HUES48 (cell line): ENCODE measurements around the gene DEPDC7.
"Not testable (repeated sequence)": the region's sequence is repeated elsewhere in the genome, so short reads cannot be mapped to it uniquely, and the experiment has no call there.

Experiments used
- H3K27ac ChIP-seq: one replicate; pipeline ENCODE4 v1.7.0; 2013; ENCODE audit warnings: low read depth, low read length, inconsistent platforms
- H3K27me3 ChIP-seq: 2 replicates; pipeline ENCODE4 v1.6.1; 2013; ENCODE audit warnings: mild to moderate bottlenecking, low read length; ENCODE audit not compliant: control insufficient read depth, insufficient read depth
- H3K36me3 ChIP-seq: 2 replicates; pipeline ENCODE4 v1.6.1; 2013; ENCODE audit warnings: low read length; ENCODE audit not compliant: control insufficient read depth, insufficient read depth
- H3K4me1 ChIP-seq: 2 replicates; pipeline ENCODE4 v1.6.1; 2013; ENCODE audit warnings: mild to moderate bottlenecking, low read length; ENCODE audit not compliant: control insufficient read depth, insufficient read depth
- H3K4me3 ChIP-seq: 2 replicates; pipeline ENCODE4 v1.5.1; 2013; ENCODE audit warnings: mild to moderate bottlenecking, low read depth, low read length
- H3K9ac ChIP-seq: 2 replicates; pipeline ENCODE4 v1.6.1; 2013; ENCODE audit warnings: mild to moderate bottlenecking, low read depth, low read length, moderate library complexity
- H3K9me3 ChIP-seq: 2 replicates; pipeline ENCODE4 v1.6.1; 2013; ENCODE audit warnings: low read length; ENCODE audit not compliant: control insufficient read depth, insufficient read depth

The DEPDC7 gene

GRCh38 chr11:33021937-33022336 lies 6.3 kb downstream of the DEPDC7 start:
- Histone ChIP-seq H3K4me1 (peaks cover 18% of the 10 kb centered on the region), H3K4me3 (no peak overlapping the region), H3K27me3 (peaks cover 6% of the 10 kb centered on the region; the same call in 1 of the 2 replicates), H3K27ac (no peak overlapping the region), H3K9ac (no peak overlapping the region), H3K9me3 (no peaks in the 10 kb centered on the region), H3K36me3 (no peaks in the 10 kb centered on the region)

- Histone ChIP-seq H3K9me3 (no peaks in the 10 kb centered on the region), H3K9ac (no peak overlapping the region), H3K27me3 (no peaks in the 10 kb centered on the region), H3K4me1 (peaks cover 7% of the 10 kb centered on the region; the same call in 1 of the 2 replicates), H3K27ac (no peak overlapping the region), H3K4me3 (no peak overlapping the region), H3K36me3 (no peaks in the 10 kb centered on the region)
Measured at GRCh38 chr11:33025339-33025722, 9.7 kb downstream of the DEPDC7 start.

GRCh38 chr11:33027233-33027632 lies 11.6 kb downstream of the DEPDC7 start:
- Histone ChIP-seq H3K36me3 (no peaks in the 10 kb centered on the region), H3K27me3 (no peaks in the 10 kb centered on the region), H3K4me1 (peaks cover 7% of the 10 kb centered on the region; the same call in 1 of the 2 replicates), H3K9ac (no peak overlapping the region), H3K27ac (no peak overlapping the region), H3K9me3 (no peaks in the 10 kb centered on the region), H3K4me3 (no peak overlapping the region)

GRCh38 chr11:33027846-33028536 lies 12.3 kb downstream of the DEPDC7 start:
- H3K4me3 ChIP-seq: no peak overlapping the region
- H3K4me1 ChIP-seq: peaks cover 7% of the 10 kb centered on the region; the same call in 1 of the 2 replicates
- H3K27me3 ChIP-seq: no peaks in the 10 kb centered on the region
- no peak overlapping the region for H3K27ac ChIP-seq
- no peaks in the 10 kb centered on the region for H3K9me3 ChIP-seq
- no peaks in the 10 kb centered on the region for H3K36me3 ChIP-seq
- no peak overlapping the region for H3K9ac ChIP-seq

GRCh38 chr11:33028537-33028914 lies 12.8 kb downstream of the DEPDC7 start:
- Histone ChIP-seq H3K4me1 (peaks cover 7% of the 10 kb centered on the region; the same call in 1 of the 2 replicates), H3K36me3 (no peaks in the 10 kb centered on the region), H3K27ac (no peak overlapping the region), H3K4me3 (no peak overlapping the region), H3K27me3 (no peaks in the 10 kb centered on the region), H3K9ac (no peak overlapping the region), H3K9me3 (no peaks in the 10 kb centered on the region)

GRCh38 chr11:33029218-33029617 lies 13.5 kb downstream of the DEPDC7 start:
- H3K4me1 ChIP-seq, H3K27me3 ChIP-seq, H3K4me3 ChIP-seq, H3K27ac ChIP-seq, H3K36me3 ChIP-seq, H3K9me3 ChIP-seq, H3K9ac ChIP-seq: not testable (repeated sequence)

GRCh38 chr11:33033493-33033892 lies 17.8 kb downstream of the DEPDC7 start:
- H3K9ac ChIP-seq: no peak overlapping the region
- H3K27me3 ChIP-seq: no peaks in the 10 kb centered on the region

GRCh38 chr11:33035011-33035410 lies 19.3 kb downstream of the DEPDC7 start:
- Histone ChIP-seq H3K36me3 (no peaks in the 10 kb centered on the region), H3K4me3 (no peak overlapping the region), H3K27ac (no peak overlapping the region), H3K9me3 (no peaks in the 10 kb centered on the region), H3K27me3 (no peaks in the 10 kb centered on the region), H3K4me1 (no peaks in the 10 kb centered on the region; the same call in 1 of the 2 replicates), H3K9ac (no peak overlapping the region)

More at GRCh38 chr11:33033493-33033892, 17.8 kb downstream of the DEPDC7 start:
- Histone ChIP-seq H3K36me3 (no peaks in the 10 kb centered on the region), H3K4me1 (no peaks in the 10 kb centered on the region), H3K9me3 (no peaks in the 10 kb centered on the region), H3K27ac (no peak overlapping the region), H3K4me3 (no peak overlapping the region)

- Histone ChIP-seq H3K9ac (peak within 1 kb of the TSS; percentile 99), H3K9me3 (no peaks in the 10 kb centered on the region), H3K4me3 (peak within 1 kb of the TSS; percentile 99)
Measured at GRCh38 chr11:33039274-33040032, 23.8 kb downstream of the DEPDC7 start, which contains the start of gene TCP11L1. Gene TCP11L1, plus strand, starts transcription at chr11:33039572. Its CDS starts 4,202 bp downstream, at chr11:33043774.

GRCh38 chr11:33040033-33040861 lies 24.6 kb downstream of the DEPDC7 start:
- Histone ChIP-seq H3K9me3 (no peaks in the 10 kb centered on the region), H3K4me3 (peak overlapping the region; percentile 99), H3K9ac (peak overlapping the region; percentile 99), H3K27me3 (no peaks in the 10 kb centered on the region), H3K4me1 (peaks cover 11% of the 10 kb centered on the region), H3K36me3 (peaks cover 17% of the 10 kb centered on the region), H3K27ac (peak overlapping the region; percentile 98)

More at GRCh38 chr11:33039274-33040032, 23.8 kb downstream of the DEPDC7 start, which contains the start of gene TCP11L1:
- H3K27ac ChIP-seq: peak within 1 kb of the TSS; percentile 98
- H3K27me3 ChIP-seq: no peaks in the 10 kb centered on the region
- H3K4me1 ChIP-seq: peaks cover 11% of the 10 kb centered on the region
- H3K36me3 ChIP-seq: peaks cover 9% of the 10 kb centered on the region
